ENCODE results near the gene PLK3.
"Not testable (repeated sequence)": the region's sequence is repeated elsewhere in the genome, so short reads cannot be mapped to it uniquely, and the experiment has no call there.

PLK3 gene

DNA sequence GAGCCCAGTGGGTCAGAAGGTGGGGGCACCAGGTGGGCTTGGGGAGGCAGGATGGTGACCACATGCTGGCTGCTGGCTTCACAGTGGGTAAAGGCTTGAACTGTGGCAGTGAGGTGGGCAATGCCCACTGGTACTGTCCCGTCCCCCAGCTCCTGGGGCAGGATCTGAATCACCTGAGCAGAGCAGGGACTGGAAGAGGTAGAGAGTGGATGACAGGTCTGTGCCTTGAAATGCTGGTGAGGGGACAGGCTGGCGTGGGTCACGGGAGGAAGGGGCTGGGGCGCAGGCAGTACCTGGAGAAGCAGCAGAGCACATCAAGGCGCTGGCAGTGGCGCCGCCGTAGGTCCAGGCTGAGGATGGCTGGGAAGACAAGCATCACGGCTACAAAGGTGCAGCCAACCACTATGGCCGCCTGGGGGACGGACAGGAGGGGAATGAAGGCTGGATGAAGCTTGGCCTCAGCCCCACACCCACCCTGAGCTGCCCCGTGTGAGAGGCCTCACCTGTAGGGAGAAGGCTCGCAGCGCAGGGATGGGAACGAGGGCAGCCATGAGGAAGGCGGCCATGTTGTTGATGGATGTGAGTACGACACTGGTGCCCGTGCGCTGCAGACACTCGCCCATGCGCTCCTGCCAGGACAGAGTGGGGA, 27.9 kb downstream of the PLK3 start:
- no peak for DNase-seq (ENCODE audit: low read depth, low spot score)

- DNase-seq (ENCODE audit: low read depth, low spot score), result no peak
Measured at GRCh38 chr1:44828841-44829440, 28.8 kb downstream of the PLK3 start.

- DNase-seq (ENCODE audit: low read depth, low spot score), result no peak
Measured at GRCh38 chr1:44829506-44830384, 29.6 kb downstream of the PLK3 start.

DNA sequence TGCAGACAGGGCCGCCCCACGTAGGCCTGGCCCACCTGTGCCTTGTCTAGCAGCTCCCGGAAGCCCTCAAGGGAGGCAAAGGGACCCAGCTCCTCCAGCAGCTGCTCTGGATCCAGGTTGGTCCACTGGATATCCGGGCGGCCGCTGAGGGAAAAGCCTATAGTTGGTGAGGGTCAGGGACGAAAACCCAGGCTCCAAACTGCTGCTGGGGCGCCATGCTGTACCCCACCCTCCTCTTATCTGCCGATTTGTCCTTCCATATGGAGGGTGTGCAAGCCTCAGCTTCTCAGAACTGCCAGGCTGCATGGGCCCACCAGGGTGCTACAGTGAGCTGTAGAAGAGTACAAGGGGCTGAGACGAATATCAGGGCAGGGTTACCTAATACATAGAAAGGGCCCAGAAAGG, 30.7 kb downstream of the PLK3 start:
- no peak for DNase-seq (ENCODE audit: low read depth, low spot score)

DNA sequence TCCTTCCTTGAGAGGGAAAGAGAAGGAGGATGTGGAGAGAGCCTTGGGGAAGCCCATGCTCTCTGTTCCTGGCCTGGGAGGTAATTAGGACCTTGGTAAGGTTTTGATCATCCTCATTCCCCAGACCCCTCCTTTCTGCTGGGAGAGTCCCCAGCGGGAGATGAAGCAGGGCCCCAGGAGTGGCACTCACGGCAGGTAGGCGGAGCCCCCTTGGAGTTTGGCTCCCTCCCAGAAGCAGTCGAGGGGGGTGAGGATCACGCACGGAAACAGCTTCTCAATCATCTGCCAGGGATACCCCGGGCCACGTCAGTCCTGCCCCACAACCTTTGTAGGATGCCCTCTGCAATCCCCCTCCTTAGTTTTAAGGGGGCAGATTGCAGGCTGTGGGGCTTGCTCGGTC, 31.3 kb downstream of the PLK3 start:
- no peak for DNase-seq (ENCODE audit: low read depth, low spot score)

DNA sequence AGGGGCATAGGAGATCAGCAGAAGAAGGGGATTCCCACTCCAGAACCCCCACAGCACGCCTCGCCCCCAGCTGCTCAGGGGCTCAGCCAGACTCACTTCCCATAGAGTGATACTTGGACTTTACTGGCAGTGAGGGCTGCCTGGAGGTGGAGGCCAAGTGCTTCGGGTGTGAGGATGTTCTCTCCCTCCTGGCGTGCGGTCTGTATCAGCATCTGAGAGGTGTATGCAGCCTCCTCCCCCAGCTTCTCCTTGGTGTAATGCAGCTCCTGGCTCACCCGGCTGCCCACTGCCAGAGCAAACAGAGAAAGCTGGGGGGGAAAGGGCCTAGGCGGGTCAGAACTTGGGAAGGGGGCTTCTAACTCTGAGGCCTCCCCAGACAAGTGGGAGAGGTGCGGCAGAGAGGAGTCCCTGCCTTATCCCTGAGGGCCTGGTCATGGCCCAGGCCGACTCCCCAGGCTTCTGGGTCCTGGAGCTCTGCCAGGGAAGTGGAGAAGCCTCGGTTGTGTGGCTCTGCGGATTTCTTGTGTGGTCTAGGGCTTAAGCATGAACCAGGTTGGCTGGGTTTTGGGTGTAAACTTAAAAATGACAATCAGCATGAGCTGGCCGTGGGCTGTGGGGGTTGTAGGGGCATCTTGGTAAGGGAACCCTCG, 32.0 kb downstream of the PLK3 start:
- DNase-seq (ENCODE audit: low read depth, low spot score), result no peak

- no peak for DNase-seq (ENCODE audit: low read depth, low spot score)
Measured at GRCh38 chr1:44834328-44834727, 34.2 kb downstream of the PLK3 start.

- peak; percentile 80 for DNase-seq (ENCODE audit: low read depth, low spot score)
Measured at GRCh38 chr1:44835738-44836675, 35.8 kb downstream of the PLK3 start.

DNA sequence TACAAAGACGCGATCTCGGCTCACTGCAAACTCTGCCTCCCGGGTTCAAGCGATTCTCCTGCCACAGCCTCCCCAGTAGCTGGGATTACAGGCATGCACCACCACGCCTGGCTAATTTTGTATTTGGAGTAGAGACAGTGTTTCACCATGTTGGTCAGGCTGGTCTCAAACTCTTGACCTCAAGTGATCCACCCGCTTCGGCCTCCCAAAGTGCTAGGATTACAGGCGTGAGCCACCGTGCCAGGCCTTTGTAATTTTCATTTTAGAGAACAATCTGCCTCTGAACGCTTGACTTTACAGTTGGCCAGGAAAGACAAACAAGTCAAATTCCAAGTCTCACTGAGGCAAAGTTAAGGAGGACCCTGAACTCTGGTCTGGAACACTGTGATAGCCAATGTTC, 38.1 kb downstream of the PLK3 start:
- DNase-seq (ENCODE audit: low read depth, low spot score), result not testable (repeated sequence)

DNA sequence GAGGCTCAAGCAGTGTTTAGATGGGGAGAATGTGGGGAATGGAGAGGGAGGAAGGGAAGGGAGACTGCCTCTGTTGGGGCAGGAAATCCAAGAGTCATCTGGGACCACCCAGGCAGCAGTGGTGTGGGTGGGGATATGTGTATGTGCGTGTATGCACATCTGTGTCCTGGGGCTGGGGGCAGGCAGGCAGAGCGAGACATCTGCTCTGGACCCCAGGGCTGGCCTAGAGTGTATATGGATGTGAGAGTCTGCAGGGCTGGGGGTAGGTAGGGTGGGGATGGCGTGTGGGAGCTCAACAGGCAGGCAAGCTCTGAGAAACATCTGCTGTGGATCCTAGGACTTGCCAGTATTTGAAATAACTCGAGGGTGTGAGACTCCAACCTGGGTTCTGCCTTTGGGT, 39.4 kb downstream of the PLK3 start:
- DNase-seq (ENCODE audit: low read depth, low spot score), result no peak

GRCh38 chr1:44842486-44842861, 42.3 kb downstream of the PLK3 start:
- DNase-seq (ENCODE audit: low read depth, low spot score), result no peak

DNA sequence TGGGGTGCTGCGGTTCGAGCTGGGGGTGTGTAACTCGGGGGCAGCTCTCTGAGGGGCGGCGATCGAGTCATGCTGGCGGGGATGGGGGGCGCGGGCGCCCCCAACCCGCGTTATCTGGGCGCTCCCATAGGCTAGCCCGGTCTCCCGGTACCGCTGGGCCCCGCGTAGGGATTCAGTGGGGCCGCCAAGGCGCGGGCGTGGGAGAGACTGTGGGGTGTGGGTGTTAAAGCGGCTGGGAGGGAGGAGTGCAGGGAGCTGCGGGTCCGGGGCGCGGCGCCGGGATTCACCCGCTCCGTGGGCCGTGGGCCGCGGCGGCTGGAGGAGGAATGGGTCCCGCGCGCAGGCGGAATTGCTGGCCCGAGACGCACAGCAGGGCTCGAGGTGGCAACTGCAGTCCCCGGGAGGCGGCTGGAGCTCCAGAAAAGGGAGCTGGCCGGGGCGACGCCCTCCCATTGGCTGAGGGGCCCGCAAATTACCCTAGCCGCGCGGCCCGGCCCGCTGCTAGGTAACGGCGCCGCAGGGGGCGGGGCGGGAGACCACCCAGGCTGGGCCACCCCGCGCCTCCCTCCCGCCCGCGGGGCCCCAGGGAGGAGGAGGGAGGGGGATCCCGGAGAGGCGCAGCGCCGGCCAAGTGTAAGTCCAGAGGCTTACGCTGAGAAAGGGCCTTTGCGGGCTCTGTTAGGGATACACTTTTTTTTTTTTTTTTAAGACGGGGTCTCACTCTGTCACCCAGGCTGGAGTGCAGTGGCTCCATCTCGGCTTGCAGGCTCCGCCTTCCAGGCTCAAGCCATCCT, 42.9 kb downstream of the PLK3 start, which contains the start of gene PTCH2:
TSS of gene PTCH2 (minus strand) at position 392 of the 794 bp plus-strand sequence. CDS start at position 71, 321 bp downstream.
- no peak for DNase-seq (ENCODE audit: low read depth, low spot score)

DNA sequence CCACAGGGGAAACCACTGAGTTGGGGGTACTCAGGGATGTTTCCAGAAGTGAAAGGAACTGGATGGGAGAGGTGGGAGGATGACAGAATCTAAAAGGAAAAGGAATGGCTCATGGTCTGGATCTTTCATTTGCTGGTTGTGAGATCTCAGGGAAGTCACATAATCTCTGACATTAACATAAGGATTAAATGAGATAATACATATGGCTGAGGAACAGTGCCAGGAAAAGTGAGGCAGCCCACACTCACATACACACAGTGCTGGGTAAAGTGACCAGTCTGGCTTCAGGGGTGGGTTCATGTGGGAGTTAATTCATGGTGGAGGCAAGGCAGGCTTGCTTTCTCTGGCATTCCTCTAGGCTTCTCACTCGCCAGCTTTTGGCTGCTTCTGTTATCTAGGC, 46.8 kb downstream of the PLK3 start:
- DNase-seq (ENCODE audit: low read depth, low spot score), result no peak

- DNase-seq (ENCODE audit: low read depth, low spot score), result no peak
Measured at GRCh38 chr1:44847845-44848244, 47.7 kb downstream of the PLK3 start.

DNA sequence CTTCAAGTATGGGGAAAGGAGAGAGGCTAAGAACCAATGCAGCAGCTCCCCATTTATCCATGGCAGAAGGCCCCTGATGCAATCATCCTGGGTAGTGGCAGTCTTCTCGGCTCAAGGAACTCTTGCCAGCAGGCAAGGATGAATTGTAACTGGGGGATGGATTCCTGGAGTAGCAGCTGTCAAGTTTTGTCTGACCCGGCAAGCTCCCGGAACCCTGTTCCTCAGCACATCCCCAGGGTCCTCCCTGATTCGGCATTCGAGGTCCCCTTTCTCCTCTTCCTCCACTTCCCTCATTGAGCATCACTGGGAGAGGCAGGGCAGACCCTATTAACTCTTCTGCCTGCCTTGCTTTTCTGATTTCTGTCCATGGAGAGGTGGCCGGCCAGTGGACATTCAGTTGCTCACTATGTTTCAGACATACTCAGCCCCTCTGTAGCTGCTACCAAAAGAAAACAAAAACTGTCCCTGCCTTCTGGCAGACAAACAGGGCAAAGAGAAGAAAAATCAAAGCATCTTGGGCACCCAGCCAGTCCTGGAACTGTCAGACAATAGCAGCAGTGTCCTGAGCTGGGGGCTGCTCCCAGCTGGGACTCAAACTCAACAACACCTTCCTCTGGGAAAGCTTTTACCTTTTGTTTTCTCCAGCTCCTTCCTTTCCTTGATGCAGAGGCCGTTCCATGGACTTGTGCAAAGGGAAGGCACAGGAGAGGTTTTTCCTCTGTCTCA, 48.4 kb downstream of the PLK3 start:
- no peak for DNase-seq (ENCODE audit: low read depth, low spot score)

DNA sequence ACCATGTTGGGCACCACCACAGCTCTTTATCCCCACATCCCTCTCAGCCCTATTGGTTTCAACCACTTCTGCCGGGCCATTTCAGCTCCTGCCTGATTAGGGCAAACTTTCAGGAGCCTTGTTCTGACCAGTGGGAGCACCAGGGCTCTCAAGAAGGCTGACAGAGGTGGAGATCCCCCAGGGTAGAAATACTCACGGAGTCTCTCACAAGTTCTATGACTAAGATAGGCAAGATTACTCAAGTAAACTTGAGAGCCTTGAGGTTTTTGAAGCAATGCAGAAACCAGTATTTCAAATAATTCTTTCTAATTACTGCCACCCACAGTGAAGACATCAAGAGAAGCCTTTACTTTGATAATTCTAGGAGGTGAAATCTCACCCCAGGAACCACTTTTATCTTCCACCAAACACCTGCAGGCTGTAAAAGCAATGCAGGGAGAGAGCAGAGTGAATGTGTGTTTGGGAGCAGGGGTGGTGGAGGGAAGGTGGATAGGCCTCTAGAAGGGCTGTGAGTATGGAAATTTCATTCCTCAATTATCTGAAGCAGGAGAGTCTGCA, 49.5 kb downstream of the PLK3 start:
- DNase-seq (ENCODE audit: low read depth, low spot score), result no peak

- DNase-seq (ENCODE audit: low read depth, low spot score), result no peak
Measured at GRCh38 chr1:44851308-44851707, 51.1 kb downstream of the PLK3 start.

GRCh38 chr1:44853201-44853600, 53.0 kb downstream of the PLK3 start:
- no peak for DNase-seq (ENCODE audit: low read depth, low spot score)

DNA sequence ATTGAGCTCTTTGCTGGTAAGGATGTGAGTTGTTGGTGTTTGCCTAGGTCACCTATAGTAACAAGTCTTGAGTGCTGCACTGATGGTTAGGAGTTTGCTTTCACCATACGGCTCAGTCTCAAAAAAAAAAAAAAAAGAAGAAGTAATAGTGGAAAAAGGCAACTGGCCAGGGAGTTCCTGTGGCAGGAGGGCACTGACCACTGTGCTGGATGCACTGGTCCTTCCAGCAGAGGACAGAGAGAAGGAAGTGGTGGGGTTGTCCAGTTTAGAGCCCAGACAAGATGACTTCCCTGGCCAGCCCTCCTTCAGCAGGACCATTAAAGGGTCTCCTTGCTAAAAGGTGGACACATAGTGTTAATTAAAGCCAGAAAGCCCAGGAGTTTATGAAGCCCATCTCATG, 54.8 kb downstream of the PLK3 start:
- no peak for DNase-seq (ENCODE audit: low read depth, low spot score)
